Suprapubic skin (tissue), 3 donors: Measurements from ENCODE around the gene NLE1.

Source experiments
- CTCF ChIP-seq, 2 donors: fragments of 200-600 bp in 1 of 2; fragments of 450-650 bp in 1 of 2; sonication (generic) in 1 of 2; IDR thresholded peaks; one replicate each; pipeline ENCODE4 v1.5.1; 2016 to 2019; ENCODE audit warnings: antibody characterized with exemption in 2 of 2, mild to moderate bottlenecking in 1 of 2, moderate library complexity in 1 of 2
- POLR2A ChIP-seq, 2 donors: fragments of 450-650 bp; IDR thresholded peaks; one replicate each; pipeline ENCODE4 v1.6.1; 2017; ENCODE audit warnings: antibody characterized with exemption in 2 of 2, mild to moderate bottlenecking in 2 of 2, moderate library complexity in 2 of 2

- TF ChIP-seq CTCF (IDR thresholded peaks at IDR 0.05): peak; percentile 55 to 97
- no peak for TF ChIP-seq POLR2A (IDR thresholded peaks at IDR 0.05)
Observed at GRCh38 chr17:35141681-35142466, at the start of gene NLE1.
